Lung microvascular endothelial cell (primary cell): Measurements from ENCODE around the gene PSKH1. TPM values are rescaled to one million over a fixed set of nuclear protein-coding genes. Genes with fewer than 3 reads are reported as not detected.
"Not testable (repeated sequence)": the region's sequence is repeated elsewhere in the genome, so short reads cannot be mapped to it uniquely, and the experiment has no call there.

ENCODE experiments used
- DNase-seq, 2 donors: peaks; one replicate each; pipeline versions ENCODE4 v3.0.0 to v3.0.0-alpha.2; 2010; ENCODE audit warnings: low read depth in 2 of 2
- total RNA-seq: library from RNA; depleted of rRNA; stranded (reverse); fragments of >200 nt; gene quantifications from 2 replicates; pipeline ENCODE4 v1.2.1, GENCODE V29; 2014

Gene PSKH1
- total RNA-seq, 1 donor from 2014 or later = 12.9 TPM

DNA sequence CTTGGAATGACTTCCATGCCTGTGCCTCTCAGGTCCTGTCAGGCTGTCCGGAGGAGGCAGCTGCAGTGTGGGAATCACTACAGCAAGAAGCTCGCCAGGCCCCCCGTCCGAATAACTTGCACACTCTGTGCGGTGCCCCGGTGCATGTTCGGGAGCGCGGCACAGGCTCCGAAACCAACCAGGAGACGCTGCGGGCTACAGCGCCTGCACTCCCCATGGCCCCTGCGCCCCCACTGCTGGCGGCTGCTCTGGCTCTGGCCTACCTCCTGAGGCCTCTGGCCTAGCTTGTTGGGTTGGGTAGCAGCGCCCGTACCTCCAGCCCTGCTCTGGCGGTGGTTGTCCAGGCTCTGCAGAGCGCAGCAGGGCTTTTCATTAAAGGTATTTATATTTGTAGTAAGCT, 7.1 kb upstream of the PSKH1 start:
- no peak for DNase-seq

DNA sequence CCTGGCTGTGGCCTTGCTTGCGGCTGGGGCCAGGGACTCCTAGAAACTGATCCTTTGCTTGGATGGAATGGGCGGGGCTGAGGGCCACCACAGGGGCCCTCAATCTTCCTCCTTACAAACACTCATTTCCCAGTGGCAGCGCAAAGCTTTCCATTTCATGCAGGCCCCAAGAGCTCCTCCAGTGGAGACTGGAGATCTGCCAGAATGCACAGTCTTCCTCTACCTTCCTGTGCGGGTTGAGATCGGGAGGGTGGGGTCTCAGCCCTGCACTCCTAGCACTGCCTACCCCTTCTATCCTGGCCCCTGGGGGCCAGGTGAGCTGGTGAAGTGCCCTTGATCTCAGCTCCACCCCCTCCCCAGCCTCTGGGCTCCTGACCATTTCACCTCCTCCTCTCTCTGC, 6.7 kb upstream of the PSKH1 start:
- DNase-seq = no peak

DNA sequence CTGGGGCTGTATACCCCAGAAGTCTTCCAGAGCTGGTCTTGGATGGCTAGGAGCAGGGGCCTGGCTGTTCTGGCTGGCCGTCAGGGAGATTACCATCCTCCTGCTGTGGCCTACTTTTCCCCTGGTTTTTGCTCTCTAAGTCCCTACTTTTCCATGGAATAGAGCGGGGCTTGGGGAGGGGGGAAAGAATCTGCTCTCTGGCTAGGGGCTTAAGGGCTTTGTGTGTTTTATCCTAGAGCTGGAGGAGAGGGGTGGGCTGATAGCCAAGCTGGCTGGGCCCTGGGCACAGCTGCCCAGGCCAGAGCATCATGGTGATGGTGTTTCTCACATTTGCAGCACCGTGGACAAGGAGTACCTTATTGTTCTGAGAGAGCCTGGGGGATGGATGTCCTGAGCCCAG, 4.7 kb upstream of the PSKH1 start:
- no peak for DNase-seq

DNA sequence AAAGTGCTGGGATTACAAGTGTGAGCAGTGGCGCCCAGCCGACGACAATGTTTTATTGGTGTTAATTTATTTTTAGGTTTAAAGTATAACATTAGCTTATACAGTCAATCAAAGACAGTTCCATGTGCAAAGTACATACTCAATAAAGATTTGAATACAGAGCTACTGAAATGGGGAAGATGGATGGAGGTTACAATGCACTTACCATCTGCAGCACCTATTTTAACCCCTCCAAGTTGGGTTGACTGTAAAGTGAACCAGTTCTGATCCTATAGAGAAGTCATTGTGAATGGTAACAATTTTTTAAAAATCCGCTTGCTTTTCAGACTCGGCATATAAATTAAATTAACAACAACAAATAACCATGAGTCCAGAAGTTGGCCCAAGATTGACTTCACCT, 679 bp upstream of the PSKH1 start:
- DNase-seq = no peak

DNA sequence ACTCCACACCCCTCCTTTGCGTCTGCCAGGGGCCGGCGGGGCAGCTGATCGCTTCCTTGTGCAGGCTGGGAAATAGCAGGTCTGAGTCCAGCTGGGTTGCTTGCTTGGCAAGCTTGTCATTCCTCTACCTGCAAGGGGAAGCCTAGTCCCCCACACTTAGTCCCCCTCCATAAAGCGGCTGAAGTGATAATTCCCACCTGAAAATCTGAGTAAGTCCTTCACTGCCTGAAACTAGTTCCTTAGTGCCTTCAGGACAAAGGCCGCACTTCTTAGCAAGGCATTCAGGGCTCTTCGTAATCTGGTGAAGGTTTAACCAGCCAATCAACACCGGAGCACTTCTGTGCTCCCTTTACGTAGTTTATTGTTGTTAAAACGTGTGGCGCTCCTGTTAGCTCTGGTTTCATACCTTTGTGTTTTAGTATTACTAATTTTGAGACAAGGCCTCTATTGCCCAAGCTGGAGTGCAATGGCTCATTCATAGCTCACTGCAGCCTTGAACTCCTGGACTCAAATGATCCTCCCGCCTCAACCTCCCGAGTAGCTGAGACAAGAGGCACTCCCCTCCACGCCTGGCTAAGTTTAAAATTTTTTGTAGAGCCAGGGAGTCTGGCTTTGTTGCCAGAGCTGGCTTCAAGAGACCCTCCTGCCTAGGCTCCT, 817 bp downstream of the PSKH1 start:
- no peak for DNase-seq

DNA sequence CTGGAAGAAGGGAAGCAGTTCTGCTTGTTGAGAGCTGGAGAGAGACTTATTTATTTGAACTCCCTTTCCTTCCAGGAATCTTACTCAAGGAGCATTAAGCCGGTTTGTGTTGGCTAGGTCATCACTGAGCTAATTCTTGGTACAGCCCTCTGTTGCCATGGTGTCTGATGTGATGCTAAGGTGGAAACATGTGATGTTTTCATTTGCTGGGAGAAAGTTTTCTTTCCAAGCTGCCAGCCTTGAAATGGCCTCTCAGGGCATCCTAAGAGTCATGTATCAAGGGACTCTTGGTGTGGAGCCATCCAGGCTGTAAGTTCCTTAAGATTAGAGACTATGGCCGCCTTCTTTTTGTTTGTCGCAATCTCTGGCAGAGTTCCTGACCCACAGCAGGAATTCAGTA, 4.2 kb downstream of the PSKH1 start:
- DNase-seq = peak in 1 of 2 donors; percentile 81

DNA sequence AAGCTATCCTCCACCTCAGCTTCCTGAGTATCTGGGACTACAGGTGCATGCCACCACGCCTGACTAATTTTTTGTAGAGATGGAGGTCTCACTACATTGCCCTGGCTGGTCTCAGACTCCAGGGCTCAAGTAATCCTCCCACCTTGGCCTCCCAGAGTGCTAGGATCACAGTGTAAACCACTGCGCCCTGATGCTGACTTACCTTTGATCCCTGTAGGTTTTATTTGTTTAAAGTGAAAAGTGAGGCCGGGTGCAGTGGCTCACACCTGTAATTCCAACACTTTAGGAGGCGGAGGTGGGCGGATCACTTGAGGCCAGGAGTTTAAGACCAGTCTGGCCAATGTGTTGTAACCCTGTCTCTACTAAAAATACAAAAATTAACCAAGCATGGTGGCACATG, 8.7 kb downstream of the PSKH1 start:
- no peak for DNase-seq

DNA sequence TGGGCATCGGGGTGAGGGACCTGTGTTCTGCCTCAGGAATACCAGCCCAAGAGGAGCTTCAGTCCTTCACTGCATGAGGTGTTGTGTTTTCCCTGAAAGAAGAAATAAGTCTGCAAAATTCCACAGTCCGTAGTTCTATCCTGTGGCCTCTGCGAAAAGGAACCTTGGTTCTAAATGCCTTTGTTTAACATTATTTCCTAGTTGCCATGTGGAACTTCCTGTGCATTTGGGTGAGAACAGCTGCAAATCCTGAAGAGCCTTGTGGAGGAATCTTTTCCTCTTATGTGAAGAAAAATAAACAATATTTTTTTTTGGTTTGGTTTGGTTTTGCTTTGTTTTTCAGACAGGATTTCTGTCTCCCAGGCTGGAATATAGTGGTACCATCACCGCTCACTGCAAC, 9.8 kb downstream of the PSKH1 start:
- DNase-seq = peak; percentile 44 to 86

DNA sequence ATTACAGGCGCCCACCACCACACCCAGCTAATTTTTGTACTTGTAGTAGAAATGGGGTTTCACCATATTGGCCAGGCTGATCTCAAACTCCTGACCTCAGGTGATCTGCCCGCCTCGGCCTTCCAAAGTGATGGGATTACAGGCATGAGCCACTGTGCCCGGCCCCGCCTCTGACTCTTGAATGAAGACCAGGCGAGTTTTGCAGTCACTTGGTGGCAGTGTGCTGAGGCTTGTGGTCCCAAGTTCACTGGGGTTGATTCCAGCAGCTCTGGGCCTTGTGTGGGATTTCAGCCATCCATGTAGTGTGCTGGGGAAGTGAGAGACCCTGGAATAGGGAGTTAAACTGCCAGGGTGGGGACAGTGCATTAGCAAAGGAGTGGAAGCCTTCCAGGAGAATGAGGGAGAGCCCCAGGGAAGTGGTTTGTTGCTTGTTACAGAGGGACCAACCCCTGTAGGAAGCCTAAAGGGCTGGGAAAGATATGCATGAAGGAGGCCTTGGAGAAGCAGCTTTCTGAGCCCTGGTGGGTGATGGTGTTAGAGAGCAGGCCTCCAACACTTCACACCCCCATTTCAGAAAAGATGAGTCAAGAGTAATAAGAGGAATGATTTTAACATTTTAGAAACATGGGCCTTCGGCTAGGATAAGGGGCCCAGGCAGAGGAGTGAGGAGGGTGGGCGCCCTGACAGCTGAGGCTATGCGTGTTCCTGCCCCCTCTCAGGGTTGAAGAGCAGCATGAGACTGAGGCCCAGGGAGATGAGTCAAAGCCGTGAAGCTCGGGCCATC, 14.5 kb downstream of the PSKH1 start:
- no peak for DNase-seq

DNA sequence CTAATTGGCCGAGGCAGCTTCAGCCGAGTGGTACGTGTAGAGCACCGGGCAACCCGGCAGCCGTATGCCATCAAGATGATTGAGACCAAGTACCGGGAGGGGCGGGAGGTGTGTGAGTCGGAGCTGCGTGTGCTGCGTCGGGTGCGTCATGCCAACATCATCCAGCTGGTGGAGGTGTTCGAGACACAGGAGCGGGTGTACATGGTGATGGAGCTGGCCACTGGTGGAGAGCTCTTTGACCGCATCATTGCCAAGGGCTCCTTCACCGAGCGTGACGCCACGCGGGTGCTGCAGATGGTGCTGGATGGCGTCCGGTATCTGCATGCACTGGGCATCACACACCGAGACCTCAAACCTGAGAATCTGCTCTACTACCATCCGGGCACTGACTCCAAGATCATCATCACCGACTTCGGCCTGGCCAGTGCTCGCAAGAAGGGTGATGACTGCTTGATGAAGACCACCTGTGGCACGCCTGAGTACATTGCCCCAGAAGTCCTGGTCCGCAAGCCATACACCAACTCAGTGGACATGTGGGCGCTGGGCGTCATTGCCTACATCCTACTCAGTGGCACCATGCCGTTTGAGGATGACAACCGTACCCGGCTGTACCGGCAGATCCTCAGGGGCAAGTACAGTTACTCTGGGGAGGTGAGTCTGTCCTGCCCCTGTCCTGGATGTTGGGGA, 16.1 kb downstream of the PSKH1 start:
- no peak for DNase-seq

DNA sequence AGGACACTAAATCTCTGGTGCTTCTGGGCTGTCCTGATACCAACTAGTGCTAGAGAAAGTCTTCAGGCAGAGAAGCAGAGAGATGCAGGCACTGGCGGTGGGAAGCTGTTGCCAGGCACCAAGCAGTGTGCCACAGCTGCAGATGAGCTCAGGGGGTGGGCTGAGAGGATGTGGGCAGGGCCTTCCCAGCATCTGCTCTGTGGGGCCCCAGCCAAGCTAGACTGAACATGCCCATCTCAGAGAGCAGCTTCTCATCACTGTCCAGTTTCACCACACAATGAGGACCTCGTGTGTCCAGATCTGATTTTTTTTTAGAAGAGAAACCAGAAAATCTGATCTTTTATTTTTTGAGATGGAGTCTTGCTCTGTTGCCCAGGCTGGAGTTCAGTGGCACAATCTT, 17.1 kb downstream of the PSKH1 start:
- peak in 1 of 2 donors; percentile 60 for DNase-seq

DNA sequence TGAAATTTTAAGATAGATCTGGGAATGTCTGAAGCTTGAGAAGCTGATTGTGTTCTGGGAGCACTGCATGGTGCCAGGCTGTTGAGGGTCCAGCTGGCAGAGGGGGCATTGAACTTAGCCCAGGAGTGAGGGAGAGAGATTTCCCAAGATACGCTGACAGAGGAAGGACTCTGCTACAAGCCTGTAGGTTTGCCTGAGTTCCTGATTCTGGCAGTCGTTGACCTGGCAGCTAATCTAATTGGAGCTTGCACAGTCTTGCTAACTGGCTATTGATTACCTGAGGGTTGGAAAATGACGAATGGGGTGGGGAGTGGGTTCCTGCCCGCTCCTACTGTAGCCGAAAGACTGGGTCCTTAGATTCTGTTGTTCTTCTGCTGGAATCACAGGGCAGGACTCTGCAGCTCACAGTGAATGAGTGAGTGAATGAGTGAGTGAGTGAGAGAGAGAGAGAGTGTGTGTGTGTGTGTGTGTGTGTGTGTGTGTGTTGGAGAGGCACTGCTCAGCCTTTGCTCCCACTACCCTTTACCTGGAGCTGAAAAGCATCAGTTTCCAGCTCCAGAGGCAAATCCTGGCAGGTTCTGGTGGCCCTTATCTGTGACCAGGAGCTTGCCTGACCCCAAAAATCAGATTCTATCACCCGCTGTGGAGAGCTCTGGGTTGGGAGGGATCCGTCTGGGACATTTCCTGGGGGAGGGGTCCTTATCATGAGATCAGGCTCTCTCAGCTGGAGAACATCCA, 21.9 kb downstream of the PSKH1 start:
- no peak for DNase-seq

DNA sequence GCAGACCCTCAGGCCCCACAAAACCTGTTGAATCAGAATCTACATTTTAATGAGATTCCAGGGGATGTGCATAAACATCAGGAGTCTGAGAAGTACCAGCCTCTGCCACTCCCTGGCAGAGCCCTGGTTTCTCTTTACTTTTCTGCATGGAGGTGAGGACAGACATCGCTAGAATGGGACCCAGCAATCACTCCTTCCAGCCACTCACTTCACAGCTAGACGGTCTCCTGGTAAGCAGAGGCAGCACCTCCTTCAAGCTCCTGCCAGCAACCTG, 22.4 kb downstream of the PSKH1 start:
- not testable (repeated sequence) for DNase-seq

DNA sequence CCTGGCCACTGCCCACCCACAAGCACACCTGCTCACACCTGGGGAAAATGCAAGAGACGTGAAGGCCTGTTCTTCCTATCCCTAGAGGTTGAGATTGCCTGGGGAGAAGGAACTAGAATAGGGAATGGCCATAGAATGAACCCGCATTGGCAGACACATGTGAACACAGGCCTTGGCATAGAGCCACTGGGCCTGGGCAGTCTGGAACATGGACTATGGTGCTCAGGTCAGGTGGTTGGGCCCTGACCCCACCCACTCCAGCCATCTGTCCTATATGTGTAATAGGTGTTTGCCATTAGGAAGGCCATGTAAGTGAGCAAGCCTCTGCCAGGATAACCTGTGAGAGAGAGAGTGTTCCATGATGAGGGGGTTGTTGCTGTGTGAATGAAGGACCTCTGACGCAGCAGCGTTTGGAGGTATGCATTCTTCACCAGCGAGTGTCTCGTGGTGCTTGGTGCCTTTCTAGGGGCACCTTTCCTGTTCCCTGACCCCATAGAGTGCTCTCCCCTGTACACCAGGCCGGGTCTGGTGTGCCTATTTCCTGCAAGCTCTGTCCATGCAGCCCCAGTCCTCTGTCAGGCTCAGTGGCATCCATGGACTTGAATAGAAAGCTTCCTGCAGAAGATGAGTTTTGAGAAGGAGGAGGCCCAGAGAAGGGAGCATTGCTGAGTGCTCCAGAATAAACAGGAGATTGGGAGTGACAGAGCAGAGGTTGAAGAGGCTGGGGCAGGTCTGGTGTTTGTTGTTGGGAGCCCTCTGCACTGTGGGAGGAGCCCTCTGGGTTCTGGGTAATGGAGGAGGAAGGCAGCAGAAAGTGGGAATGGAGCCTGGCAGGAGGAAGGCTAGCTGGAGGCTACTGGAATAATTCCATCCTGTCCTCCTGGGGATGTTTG, 23.0 kb downstream of the PSKH1 start:
- DNase-seq = peak in 1 of 2 donors; percentile 50

DNA sequence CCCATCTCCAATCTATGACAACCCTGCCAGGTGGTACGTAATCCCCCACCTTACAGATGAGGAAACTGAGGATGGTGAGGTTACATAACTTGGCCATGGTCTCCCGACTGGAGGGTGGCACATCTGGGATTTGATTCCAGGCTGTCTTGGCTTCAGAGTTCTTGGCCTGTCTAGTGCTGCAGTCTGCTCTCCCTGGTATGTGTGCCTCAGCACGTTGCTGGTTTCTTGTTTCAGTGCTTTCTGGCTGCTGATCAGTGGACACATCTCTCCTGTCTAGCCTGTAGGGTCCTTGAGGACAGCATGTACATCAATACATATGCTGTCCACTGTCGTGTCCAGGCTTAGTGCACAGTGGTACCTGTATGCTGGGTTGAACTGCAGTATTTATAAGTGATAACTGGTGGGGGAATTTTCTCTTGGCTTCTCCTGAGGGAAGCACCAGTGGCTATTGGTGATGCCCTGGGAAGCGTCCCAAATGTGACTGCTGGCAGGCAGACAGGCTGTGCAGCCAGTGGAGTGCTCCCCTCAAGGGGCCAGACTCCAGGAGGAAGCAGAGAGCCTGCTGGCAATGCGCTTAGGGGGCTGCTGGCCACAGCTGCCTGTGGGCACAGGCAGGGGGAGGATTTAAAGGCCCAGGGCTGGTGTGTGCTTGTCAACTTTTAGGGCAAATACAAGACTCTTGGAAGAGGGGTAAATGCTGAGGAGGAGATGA, 24.2 kb downstream of the PSKH1 start:
- DNase-seq = no peak

DNA sequence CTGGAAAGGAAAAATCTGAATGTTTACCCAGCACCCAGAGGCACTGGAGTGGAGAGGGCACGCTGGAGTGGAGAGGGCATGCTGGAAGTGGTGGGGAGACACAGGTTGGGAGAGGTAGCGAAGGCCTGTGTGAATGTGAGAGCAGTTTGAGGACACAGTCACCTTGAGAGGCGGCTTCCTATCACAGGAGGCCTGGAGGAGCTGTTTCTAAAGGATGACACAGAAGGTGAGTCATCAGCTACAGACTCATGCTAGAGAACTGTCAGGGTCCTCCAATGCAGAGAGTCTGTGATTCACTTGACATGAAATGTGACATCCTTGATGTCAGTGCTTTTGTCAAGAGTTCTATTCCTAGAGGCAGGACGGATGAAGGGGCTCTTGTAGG, 24.8 kb downstream of the PSKH1 start:
- DNase-seq = peak in 1 of 2 donors; percentile 77

DNA sequence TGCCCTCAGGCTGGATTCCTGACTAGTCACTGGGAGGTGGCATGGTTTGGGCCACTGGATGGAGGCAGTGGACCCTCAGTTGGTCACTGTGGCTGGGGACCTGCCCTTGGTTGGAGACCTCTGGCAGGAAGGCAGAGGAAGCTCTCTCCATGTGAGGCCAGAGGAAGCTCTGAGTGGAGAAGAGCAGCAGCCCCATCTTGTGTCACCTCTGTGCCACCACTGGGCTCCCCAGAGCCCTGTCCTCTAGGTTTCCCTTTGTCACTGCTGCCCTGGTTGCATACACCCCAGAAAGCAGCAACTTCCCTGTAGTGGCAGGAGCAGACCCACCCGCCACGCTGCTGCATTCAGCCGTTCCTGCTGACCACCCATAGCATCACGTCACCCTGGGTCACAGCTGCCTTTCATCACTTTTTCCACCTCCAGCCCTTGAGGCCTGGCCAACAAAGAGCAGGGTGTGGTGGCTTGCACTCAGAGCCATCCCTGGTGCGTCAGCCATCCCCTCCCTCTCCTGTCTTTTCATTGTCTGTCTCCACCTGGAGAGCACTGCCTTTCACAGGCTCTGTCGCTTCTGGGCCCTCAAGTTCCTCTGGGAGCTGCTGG, 26.7 kb downstream of the PSKH1 start:
- DNase-seq = no peak

DNA sequence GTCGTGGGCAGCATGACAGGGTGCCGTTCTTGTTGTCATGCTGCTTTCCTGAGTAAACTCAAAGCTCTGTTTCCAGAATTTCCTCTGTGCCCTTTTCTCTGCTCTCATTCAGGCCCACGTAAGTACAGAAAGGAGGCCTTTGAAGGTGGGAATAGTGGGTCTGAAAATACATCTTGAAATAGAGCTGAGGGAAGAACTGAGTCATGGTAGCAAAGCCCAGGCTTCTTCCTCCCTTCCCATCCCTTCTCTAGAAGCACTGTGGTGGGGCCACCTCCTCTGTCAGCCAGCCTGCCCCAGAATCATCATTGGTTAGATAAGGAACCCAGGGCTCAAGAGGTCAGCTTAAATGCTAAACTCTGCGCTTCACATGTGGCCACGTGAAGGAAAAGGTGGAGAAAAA, 29.2 kb downstream of the PSKH1 start:
- peak in 1 of 2 donors; percentile 43 for DNase-seq

DNA sequence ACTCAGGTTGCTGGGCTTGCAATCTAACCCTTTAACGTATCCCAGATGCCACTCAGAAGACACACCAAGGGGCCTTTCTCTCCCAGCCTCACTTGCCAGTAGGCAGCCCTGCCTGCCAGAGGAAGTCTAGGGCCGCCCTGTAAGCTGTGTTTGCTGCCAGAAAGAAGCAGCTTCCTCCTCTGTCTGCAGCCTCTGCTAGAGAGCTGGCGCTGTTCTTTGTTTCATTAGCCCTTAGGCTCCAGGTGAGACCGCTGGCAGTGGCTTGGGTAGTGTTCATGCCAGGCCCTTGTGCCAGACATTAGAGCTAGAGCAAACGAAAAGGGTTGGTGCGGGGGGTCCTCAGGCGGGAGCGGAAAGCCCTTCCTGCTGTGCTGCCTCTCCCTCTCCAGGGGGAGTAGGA, 29.7 kb downstream of the PSKH1 start:
- DNase-seq = peak in 1 of 2 donors; percentile 49
